ENCODE measurements around the gene EEF1G. TPM values are rescaled to one million over a fixed set of nuclear protein-coding genes. Genes with fewer than 3 reads are reported as not detected.

EEF1G gene
- total and polyA plus RNA-seq, 2 donors (not counting 1 experiment from before 2014, with no cell fraction given) = 1,582 to 1,867 TPM

DNA sequence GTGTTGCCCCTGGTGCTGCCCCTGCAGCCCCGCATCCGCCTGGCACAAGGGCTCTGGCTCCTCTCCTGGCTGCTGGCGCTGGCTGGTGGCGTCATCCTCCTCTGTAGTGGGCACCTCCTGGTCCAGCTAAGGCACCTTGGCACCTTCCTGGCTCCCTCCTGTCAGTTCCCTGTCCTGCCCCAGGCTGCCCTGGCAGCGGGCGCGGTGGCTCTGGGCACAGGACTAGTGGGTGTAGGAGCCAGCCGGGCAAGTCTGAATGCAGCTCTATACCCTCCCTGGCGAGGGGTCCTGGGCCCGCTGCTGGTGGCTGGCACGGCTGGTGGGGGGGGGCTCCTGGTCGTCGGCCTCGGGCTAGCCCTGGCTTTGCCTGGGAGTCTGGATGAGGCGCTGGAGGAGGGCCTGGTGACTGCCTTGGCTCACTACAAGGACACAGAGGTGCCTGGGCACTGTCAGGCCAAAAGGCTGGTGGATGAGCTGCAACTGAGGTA is 39.6 kb upstream of the EEF1G start:
- H4K20me1 ChIP-seq (ENCODE audit: control insufficient read depth, insufficient read depth, low read length, poor library complexity, severe bottlenecking) = peaks cover 11% of the 10 kb centered on the region
- H3K9ac ChIP-seq (ENCODE audit: low read length) = no peak overlapping the region
- ChIA-PET CTCF (interaction anchor here (1.1 to 3.7 kb wide), 2 partner anchors 8 to 21 kb away, joined by 4 to 32 read pairs; partner anchors contain the start of genes B3GAT3 and TUT1), POLR2A (interaction anchor here (0.6 to 1.6 kb wide), 3 partner anchors 12 to 24 kb away, joined by 3 to 5 read pairs (median 5); partner anchors contain the start of genes MTA2 and TUT1)
- peaks cover 0 to 33% of the 10 kb centered on the region in 2 experiments for H3K36me3 ChIP-seq (replicated peaks in 1 of 2; ENCODE audit: control extremely low read depth in 1 of 2, control insufficient read depth in 1 of 2, extremely low read depth in 1 of 2, insufficient read depth in 2 of 2, low read length in 1 of 2)
- Mint-ChIP-seq H3K9me3 (ENCODE audit: insufficient read depth) (no peaks in the 10 kb centered on the region), H3K27me3 (no peaks in the 10 kb centered on the region), H3K4me3 (peak overlapping the region; percentile 60), H3K27ac (peak overlapping the region; percentile 78), H3K4me1 (peaks cover 20% of the 10 kb centered on the region)
- H2AFZ ChIP-seq (ENCODE audit: insufficient read depth, low read depth, low read length, poor library complexity, severe bottlenecking) = peak overlapping the region; percentile 90
- H3K4me1 ChIP-seq (ENCODE audit: control insufficient read depth in 2 of 2, insufficient read depth in 2 of 2, low read length in 2 of 2) = peaks cover 10 to 21% of the 10 kb centered on the region in 2 donors
- intact Hi-C loops (cut with micrococcal nuclease) = loop anchor here (1.0 to 2.0 kb wide), 3 partner anchors 33 to 113 kb away; partner anchors contain the start of genes GANAB and HNRNPUL2
- WGBS (ENCODE audit: insufficient coverage) = 87% methylated on average over 15 of the region's 15 CpGs
- no peak overlapping the region for H3K4me3 ChIP-seq (ENCODE audit: control extremely low read depth in 1 of 5, extremely low read depth in 1 of 5, insufficient read depth in 1 of 5, low read depth in 2 of 5, low read length in 4 of 5)
- peak overlapping the region; percentile 70 to 96 for H3K27ac ChIP-seq (ENCODE audit: low read length in 2 of 2)
- peaks cover 57% of the 10 kb centered on the region for H3K79me2 ChIP-seq (ENCODE audit: control insufficient read depth, insufficient read depth, low read length)
- H3K27me3 ChIP-seq (replicated peaks in 1 of 4; ENCODE audit: control extremely low read depth in 1 of 4, control insufficient read depth in 3 of 4, insufficient read depth in 4 of 4, low read length in 3 of 4) = no peaks in the 10 kb centered on the region
- no peaks in the 10 kb centered on the region for H3K9me3 ChIP-seq (ENCODE audit: control extremely low read depth in 1 of 3, control insufficient read depth in 2 of 3, insufficient read depth in 1 of 3, low read length in 2 of 3)
- no peak for ATAC-seq (ENCODE audit: low read depth)
- no peak for DNase-seq
- TF ChIP-seq CTCF (IDR thresholded peaks at IDR 0.05) = no peak
- TF ChIP-seq EZH2 (IDR thresholded peaks at IDR 0.05; ENCODE audit: borderline replicate concordance, insufficient read depth, low read depth, low read length, poor library complexity, severe bottlenecking) = no peak
- H3K4me2 ChIP-seq (replicated peaks; ENCODE audit: low read depth, low read length, poor library complexity, severe bottlenecking) = peak overlapping the region; percentile 90

All from B cell (primary cell).